GM21390 (cell line): ENCODE results near the gene BBS1.
"Not testable (repeated sequence)": the region's sequence is repeated elsewhere in the genome, so short reads cannot be mapped to it uniquely, and the experiment has no call there.

Source experiments
- ATAC-seq: cut with Tn5 transposase; IDR thresholded peaks from one replicate; pipeline ENCODE4 v1.9.1; 2021; ENCODE audit not compliant: unreplicated experiment

Gene BBS1

DNA sequence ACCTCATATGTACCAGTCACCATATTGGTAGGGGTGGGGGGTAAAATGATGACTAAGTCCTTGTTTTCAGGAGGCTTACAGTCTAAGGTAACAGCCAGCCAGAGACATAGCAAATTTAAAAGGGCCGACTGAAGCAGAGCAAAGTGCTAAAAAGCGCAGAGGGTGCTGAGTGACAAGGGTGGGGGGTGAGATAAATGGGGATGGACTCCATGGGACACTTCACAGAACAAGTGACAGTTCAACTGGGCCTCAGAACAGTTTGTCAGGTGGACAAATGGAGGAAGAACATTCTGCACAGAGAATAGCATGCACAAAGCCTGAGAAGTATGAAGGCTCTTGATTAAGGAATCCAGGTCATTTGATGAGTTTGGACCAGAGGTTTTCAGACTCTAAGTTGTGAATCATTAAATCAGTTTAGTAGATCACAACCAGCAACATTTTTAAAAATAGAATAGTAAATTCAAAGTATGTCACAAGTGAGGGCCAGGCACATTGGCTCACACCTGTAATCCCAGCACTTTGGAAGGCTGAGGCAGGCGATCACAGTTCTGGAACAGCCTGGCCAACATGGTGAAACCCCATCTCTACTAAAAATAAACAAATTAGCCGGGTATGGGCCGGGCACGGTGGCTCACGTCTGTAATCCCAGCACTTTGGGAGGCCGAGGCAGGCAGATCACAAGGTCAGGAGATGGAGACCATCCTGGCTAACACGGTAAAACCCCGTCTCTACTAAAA is 14.0 kb downstream of the BBS1 start:
- ATAC-seq: no peak

DNA sequence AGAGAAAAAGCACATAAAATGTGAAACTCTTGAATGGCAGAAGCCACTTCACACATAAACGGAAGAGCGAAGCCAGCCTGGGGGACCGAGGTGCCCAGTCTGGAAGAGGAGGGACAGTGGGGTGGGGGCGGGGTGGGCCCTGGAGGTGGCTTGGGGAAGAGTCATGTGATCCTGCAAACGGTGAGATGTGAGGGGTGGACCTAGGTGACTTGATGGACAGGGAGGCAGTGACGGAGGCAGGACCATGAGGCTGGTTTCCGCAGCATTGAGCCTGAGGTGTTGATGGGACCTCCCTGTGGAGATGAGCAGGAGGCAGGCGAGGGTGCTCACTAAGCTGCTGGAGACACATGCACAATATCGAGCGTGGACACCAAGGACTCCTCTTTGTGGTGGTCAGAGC is 18.6 kb downstream of the BBS1 start:
- no peak for ATAC-seq

DNA sequence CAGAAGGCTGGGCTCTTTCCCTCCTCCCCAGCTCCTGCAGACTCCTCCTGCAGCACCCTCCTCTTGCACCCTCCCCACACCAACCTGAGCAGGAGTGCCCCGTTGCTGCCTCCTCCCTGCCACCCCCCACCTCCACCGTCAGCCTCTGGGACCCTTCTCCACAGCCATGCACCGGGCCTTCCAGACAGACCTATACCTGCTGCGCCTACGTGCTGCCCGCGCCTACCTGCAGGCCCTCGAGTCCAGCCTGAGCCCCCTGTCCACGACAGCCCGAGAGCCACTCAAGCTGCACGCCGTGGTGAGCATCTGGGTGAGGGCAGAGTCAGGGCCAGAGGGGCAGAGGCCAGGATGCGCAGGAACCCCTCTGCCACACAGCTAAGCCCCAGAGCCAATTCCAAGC is 19.2 kb downstream of the BBS1 start:
- ATAC-seq: no peak

DNA sequence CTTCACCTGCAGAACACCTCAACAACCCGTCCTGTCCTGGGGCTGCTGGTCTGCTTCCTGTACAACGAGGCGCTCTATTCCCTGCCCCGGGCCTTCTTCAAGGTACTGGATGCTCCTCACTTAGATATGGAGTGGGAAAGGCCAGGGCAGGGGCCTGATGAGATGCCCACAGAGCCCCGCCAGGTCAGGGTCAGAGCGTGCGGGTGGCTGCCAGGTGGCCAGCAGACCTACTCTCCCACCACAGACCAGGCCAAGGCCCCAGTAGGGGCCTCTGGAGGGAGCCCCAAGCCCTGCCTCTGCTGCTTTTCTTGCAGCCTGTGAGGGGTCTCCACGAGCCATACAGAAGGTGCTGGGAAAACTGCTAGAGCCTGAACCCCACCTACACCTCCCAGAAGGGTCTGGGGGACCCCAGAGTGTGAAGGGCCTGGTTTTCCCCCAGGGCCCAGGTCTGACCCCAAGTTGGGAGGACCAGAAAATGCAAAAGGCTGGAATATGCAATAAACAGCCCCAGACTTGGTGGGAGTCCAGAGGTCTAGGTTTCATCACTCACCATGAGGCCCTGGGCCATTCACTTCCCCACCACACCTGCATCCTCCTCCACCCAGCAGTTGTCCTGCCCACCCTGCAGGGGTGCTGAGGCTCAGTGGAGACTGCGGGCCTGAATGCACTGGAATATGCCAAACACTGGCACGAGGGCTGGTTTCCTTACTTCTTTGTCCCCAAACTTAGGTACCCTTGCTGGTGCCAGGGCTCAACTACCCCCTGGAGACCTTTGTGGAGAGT is 20.7 kb downstream of the BBS1 start:
- ATAC-seq: no peak

DNA sequence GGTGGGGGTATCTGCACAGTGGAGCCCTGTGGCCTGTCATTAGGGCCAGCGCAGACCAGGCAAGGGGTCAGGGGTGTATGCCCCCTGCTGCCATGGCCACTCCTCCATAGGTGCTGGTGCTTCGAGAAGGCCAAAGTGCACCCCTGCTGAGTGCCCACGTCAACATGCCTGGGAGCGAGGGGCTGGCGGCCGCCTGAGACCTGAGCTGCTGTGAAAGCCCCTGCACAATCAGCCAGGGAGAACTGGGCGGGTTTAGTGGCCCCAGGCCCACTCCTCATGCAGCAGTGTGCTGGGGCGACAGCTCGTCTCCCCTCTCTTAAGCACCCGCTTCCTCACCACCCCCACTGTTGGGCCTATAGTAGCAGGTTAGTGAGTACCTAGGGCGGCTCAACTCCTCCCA is 21.4 kb downstream of the BBS1 start:
- no peak for ATAC-seq

DNA sequence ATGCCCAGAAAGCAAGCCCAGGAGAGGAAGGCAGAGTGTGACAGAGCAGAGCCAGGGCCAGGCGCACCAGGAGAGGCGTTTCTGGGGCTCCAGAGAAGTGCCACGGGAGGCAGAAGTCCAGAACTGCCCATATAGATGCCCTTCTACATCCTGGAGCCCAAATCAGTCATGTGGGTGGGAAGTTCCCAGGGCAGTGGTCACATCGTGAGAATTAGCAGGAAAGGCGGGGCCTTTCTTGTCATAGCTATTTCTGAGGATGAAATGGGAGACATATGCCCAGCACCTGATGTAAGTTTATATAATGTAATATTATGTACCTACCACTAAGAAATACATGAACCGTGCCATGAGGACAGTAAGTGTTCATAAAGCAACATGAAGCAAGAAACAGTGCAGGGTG is 22.3 kb downstream of the BBS1 start:
- no peak for ATAC-seq

DNA sequence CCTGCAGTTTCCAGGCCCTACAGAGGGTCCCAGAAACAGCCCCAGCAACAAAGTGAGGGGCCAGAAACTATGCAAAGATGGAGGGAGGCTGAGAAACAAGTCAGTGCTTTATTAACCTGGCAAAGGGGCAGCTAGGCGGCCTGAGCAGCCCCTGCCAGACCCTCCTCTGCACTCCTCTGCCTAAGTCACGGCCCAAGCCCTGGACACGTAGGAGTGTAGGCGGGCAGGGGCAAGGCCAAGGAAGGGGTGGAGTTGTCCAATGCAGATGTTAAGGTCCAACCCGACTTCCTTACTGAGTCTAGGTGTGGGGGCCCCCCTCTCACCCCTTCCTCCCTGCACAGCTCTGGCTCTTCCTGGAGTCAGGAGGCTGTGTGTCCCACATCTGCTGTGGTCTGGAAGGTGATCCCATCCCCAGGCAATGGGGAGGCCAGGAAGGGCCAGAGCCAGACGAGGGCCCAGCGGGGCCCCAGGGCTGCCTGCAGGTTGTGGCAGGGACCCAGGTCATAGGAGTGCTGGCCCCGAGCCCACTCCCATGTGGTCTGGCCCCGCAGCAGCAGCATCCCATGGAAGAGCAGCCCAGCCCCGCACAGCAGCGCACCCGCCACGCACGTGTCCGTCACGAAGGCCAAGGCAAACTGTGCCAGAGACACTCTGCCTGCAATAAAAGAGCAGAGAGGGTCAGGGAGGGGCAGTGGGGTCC is 28.9 kb downstream of the BBS1 start:
- no peak for ATAC-seq

DNA sequence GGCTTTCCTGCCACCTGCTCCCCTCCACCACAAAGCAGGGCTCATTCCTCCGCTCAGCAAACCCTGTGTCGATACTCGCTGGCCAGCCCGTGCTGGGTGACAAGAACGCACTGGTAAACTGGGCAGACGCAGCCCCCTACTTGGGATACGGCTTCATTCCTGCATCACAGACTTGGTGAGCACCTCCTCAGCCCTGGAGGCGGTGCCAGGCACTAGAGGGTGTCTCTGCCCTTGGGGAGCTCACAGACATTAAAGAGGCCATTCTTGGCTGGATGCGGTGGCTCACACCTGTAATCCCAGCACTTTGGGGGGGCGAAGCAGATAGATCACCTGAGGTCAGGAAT is 29.4 kb downstream of the BBS1 start:
- no peak for ATAC-seq

DNA sequence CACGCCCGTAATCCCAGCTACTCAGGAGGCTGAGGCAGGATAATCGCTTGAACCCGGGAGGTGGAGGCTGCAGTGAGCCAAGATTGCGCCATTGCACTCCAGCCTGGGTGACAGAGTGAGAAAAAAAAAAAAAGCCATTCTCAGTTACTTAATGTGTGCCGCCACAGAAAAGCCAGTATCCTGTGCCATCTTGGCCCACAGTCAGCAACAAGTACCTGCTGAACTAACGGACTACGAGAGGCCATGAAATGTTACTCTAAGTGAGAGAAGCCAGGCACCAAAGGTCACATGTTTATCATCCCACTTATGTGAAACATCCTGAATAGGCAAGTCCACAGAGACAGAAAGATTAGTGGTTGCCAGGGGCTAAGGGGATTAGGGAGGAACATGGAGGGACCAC is 30.2 kb downstream of the BBS1 start:
- ATAC-seq: not testable (repeated sequence)

DNA sequence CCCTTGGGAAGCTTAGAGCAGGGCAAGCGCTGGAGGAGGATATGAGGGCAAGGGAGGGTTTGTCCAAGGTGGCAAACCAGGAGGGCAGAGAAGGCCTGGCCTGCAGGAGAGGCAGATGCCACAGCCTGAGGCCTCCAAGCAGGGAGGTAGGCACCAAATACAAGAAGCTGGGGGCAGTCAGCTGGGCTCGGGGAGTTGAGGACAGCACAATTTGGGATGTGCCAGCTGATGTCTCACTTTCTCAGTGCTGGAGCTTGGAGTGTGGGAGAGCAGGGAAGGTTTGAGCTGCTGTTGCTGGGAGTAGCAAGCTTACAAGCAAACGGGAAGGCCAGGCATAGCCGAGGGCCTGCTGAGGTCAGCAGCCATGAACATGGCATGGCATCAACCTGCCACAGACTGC is 31.5 kb downstream of the BBS1 start:
- ATAC-seq: no peak

DNA sequence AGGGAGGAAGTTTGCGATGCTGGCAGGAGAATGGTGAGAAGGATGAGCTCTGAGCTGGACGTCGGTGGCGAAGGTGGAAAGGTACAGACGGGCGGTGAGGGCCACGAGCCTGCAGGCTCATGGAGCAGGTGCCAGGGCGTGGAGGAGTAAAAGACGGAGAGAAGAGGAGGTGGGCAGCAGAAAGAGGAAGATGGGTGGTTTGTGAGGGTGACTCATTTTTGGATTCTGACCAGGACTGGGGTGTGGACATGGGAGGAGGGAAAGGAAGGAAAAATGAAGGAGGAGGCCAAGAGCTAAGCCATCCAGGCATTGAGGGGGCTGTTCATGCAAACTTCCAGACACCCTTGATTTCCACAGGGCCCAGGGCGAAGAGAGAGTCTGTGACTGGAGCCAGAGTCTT is 31.9 kb downstream of the BBS1 start:
- ATAC-seq: no peak

DNA sequence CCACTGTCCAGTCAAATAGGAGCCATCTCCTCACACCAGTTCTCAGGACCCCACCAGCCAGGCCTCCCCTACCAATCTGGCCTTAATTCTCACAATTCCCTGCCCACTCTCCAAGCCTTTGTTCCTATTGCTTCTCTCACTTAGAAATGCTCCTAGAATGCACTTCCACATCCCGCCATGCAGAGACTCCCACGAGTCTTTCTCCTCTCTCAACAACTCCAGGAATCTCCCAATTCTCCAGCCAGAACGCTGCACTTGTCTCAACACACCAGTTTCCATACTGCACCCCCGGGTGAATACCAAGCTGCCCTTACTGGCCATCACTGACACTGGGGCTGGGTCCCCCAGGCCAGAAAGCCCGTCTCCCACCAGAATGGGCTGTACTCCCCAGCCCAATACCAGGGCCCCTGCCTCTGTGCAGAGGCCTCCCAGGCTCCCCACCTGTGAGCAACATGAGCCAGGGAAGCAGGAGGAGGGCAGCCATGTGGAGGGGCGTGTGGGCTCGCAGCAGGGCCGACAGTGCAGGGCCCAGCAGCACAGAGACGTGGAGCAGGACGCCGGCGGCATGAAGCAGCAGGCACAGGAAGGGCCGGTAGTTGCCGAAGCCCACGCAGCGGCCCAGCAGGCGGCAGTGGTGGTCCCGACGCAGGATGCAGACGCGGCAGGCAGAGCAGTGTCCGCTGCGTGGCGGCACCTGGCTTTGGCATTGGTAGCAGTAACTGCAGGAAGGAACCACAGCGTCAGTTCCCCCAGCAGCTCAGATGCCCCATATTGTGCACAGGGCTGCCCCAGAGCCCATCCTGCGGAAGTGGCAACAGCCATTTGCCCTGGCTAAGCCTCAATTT is 33.0 kb downstream of the BBS1 start:
- peak; percentile 27 for ATAC-seq

DNA sequence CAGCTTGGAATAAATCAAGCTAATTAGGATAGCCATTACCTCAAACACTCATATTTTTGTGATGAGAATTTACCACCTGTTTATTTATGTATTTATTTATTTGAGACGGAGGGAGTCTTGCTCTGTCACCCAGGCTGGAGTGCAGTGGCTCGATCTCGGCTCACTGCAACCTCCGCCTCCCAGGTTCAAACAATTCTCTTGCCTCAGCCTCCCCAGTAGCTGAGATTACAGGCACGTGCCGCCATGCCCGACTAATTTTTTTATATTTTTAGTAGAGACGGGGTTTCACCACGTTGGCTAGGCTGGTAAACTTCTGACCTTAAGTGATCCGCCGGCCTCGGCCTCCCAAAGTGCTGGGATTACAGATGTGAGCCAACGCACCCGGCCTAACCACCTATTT is 34.5 kb downstream of the BBS1 start:
- not testable (repeated sequence) for ATAC-seq

DNA sequence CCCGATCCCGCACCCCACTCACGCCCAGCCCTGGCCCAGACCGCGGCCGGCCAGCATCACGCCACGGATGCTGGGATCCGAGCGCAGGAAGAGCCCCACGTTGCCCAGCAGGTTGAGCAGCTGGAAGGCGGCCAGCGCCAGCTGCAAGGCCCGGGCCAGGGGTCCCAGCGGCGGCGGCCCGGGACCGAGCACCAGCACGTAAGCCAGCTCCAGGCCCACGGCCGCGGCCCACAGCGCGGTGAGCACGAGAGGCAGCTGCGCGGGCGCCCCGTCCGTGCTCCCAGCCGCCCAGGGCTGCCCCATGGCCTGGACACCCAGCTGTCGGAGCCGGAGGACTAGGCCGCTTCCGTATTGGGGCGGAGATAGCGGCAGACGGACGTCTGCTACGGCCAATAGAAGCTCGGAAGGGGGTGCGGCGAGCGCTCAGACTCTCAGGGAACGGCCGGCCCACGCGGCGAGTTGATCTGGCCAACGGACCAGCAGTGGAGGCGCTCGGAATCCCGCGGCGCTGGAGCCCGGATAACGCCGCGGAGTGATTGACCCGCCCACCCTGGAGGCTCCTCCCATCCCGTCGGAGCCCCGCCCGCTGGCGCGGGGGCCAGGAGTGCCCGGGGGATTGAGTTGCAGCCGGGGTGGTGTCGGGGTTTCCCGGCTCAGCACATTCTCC is 35.4 kb downstream of the BBS1 start, which contains the start of gene ZDHHC24:
TSS of gene ZDHHC24 (minus strand) at position 348 of the 667 bp plus-strand sequence. CDS start at position 303, 45 bp downstream.
- ATAC-seq: peak; percentile 83

DNA sequence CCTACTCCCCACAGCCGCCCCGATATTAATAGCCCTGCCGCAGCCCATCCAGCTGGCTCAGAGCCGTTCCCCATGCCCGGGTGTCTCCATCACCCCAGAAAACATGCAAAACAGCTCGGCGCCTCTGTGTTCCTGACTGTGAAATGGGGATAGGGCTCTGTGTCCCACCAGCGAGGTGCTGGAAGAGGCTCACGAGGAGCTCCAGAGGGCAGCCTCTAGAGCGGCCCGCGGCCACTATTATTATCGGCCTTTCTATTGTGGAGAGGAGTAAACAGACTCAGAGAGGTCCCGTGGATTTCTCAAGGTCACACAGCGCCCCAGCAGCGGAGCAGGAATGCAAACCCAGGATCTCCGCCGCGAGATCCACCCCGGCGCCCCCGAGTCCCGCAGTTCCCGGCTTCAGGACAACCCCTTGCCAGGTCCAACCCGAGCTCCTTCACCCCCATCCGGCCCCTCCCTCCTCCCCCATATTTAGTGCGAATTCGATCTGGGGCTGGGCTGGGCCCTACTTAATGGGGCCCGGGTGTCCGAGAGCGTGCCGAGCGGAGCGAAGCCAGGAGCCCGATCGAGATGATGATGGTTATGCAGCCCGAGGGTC is 36.0 kb downstream of the BBS1 start, which contains the start of gene ACTN3:
TSS of gene ACTN3 (plus strand) at position 536 of the 598 bp plus-strand sequence. CDS start at position 571, 35 bp downstream.
- ATAC-seq: no peak

DNA sequence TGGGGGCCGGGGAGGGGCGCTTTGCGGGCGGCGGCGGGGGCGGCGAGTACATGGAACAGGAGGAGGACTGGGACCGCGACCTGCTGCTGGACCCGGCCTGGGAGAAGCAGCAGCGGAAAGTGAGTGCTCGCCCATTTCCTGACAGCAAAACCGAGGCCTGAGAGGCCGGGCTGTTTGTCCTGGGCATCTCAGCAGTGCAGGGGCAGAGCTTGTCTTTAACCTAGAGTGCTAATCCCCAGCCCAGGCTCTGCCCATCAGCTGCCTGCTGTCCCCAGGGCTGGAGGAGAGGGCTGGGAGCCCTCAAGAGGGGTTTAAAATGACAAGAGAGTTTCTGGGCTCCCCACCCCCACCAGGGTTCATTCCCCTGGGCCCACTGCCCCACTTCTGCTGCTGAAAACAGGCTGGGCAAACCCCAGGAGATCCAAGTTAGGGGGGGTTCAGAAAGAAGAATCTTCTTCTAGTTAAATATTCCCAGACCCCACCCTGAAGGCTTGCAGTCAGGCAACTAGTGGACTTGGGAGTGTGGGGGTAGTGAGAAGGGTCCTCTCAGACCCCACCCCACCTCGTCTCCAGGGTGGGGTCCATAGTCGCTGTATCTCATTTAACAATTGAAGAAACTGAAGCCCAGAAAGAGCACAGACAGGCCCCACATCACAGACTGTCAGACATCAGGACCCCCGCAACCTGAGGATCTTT is 36.7 kb downstream of the BBS1 start:
- ATAC-seq: no peak

DNA sequence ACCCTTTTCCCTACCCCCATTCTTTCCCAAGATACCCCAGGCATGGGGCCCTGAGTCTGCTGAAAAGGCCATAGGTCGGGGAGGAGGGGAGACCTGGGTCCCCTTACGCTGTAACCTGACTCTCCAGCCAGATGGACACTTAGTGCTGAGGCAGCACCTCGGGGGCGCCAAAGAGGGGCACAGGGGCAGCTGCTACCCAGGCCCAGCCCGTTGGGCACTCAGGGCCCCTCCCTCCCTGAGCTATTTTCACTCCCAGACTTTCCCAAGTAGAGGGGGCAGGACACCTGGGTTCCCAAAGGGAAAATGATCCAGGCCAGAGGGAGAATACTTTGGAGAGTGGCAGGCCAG is 37.2 kb downstream of the BBS1 start:
- no peak for ATAC-seq

DNA sequence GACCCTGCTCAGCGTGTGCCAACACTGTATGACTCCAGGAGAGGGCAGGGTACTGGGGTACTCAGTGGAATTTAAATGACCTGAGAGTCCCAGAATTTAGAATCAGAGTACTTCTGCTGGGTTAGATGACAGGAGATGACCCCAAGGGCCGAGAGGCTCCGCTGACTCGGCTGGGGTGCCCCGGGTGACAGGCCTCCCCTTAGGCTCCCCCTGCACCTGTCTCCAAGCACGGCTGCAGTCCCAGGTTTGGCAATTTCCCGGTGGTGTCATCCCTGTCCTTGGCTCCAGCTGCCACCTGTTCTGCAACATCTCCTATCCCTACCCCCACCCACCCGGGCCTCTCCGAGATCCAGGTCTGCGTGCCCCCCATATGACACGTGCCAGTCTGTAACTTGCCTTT is 37.6 kb downstream of the BBS1 start:
- ATAC-seq: no peak
